ENCODE data around the gene CTTN. TPM values are rescaled to one million over a fixed set of nuclear protein-coding genes. Genes with fewer than 3 reads are reported as not detected.

The CTTN gene
- total RNA-seq, 1 donor from 2014 or later: 239 TPM

GRCh38 chr11:70419307-70420007 is 21.1 kb downstream of the CTTN start:
- Mint-ChIP-seq H3K9me3 (ENCODE audit: low read depth) (no peaks in the 10 kb centered on the region), H3K27ac (no peak overlapping the region), H3K4me1 (ENCODE audit: low read depth) (no peaks in the 10 kb centered on the region), H3K4me3 (ENCODE audit: low read depth) (no peak overlapping the region), H3K27me3 (no peaks in the 10 kb centered on the region), H3K36me3 (ENCODE audit: insufficient read depth) (peaks cover 30% of the 10 kb centered on the region)
- DNase-seq (ENCODE audit: low spot score, unreplicated experiment): no peak
- TF ChIP-seq, protein P1, sequence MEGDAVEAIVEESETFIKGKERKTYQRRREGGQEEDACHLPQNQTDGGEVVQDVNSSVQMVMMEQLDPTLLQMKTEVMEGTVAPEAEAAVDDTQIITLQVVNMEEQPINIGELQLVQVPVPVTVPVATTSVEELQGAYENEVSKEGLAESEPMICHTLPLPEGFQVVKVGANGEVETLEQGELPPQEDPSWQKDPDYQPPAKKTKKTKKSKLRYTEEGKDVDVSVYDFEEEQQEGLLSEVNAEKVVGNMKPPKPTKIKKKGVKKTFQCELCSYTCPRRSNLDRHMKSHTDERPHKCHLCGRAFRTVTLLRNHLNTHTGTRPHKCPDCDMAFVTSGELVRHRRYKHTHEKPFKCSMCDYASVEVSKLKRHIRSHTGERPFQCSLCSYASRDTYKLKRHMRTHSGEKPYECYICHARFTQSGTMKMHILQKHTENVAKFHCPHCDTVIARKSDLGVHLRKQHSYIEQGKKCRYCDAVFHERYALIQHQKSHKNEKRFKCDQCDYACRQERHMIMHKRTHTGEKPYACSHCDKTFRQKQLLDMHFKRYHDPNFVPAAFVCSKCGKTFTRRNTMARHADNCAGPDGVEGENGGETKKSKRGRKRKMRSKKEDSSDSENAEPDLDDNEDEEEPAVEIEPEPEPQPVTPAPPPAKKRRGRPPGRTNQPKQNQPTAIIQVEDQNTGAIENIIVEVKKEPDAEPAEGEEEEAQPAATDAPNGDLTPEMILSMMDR (IDR thresholded peaks at IDR 0.05; ENCODE audit: unreplicated experiment): no peak

DNA sequence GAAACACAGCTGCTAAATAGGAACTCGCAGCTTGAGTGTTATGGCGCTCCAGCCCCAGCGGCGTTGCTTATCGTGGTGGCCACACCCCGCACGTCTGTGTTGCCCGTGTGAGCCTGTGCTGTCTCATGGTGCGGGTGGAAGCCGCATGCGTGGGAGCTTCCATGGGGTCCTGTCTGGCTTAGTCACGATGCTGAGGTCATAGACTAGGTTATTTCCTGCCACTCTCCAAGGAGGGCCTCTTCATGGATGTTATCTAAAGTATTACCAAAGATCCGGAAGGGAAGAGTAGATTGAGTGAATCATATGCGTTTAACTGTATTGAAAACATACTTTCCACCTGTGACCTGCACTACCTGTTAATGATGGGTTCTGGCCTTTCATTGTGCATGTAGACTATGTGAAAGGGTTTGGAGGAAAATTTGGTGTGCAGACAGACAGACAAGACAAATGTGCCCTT is 21.7 kb downstream of the CTTN start:
- no peak overlapping the region for H3K4me3 Mint-ChIP-seq (ENCODE audit: low read depth)
- H3K4me1 Mint-ChIP-seq (ENCODE audit: low read depth): no peaks in the 10 kb centered on the region
- no peak overlapping the region for H3K27ac Mint-ChIP-seq
- TF ChIP-seq, protein P1 (IDR thresholded peaks at IDR 0.05; ENCODE audit: unreplicated experiment): no peak
- H3K36me3 Mint-ChIP-seq (ENCODE audit: insufficient read depth): peaks cover 28% of the 10 kb centered on the region
- H3K9me3 Mint-ChIP-seq (ENCODE audit: low read depth): no peaks in the 10 kb centered on the region
- H3K27me3 Mint-ChIP-seq: no peaks in the 10 kb centered on the region
- DNase-seq (ENCODE audit: low spot score, unreplicated experiment): no peak

DNA sequence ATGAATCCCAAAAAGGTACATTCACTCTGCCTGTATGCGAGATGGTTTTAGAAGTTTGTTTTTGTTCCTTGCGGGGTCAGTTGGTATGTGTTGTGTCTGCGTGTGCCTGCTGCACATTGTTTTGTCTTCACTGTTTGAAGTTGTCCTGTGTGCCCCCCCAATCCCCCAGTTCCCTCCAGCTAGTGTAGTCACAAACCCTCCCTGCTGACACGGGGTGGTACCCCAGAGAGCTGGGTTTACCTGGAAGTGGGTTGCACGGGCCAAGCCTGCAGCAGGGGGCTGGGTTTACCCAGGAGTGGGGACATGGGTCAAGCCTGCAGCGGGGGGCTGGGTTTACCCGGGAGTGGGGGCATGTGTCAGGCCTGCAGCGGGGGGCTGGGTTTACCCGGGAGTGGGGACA is 22.2 kb downstream of the CTTN start:
- Mint-ChIP-seq H3K4me3 (ENCODE audit: low read depth) (no peak overlapping the region), H3K27ac (no peak overlapping the region), H3K27me3 (no peaks in the 10 kb centered on the region), H3K4me1 (ENCODE audit: low read depth) (no peaks in the 10 kb centered on the region), H3K36me3 (ENCODE audit: insufficient read depth) (peaks cover 27% of the 10 kb centered on the region), H3K9me3 (ENCODE audit: low read depth) (no peaks in the 10 kb centered on the region)
- DNase-seq (ENCODE audit: low spot score, unreplicated experiment): no peak
- TF ChIP-seq, protein P1 (IDR thresholded peaks at IDR 0.05; ENCODE audit: unreplicated experiment): no peak

DNA sequence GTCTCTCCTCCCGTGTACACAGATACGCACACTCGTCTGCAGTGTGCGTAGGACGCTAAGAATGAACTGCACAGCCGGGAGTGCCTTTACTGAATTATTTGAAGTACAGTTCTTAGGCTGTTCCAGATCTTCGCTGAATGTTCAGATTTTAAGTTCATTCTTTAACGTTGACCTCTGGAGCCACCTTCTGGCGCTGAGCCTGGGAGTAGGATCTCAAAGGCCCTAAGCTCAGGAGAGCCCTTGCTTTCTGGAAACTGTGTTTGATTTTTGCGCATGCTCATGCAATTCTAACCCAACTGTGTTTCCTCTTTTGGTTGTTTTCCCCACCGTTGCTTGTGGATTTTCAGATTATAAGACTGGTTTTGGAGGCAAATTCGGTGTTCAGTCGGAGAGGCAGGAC is 22.8 kb downstream of the CTTN start:
- no peak overlapping the region for H3K4me3 Mint-ChIP-seq (ENCODE audit: low read depth)
- H3K9me3 Mint-ChIP-seq (ENCODE audit: low read depth): no peaks in the 10 kb centered on the region
- no peak for DNase-seq (ENCODE audit: low spot score, unreplicated experiment)
- peaks cover 28% of the 10 kb centered on the region for H3K36me3 Mint-ChIP-seq (ENCODE audit: insufficient read depth)
- no peak overlapping the region for H3K27ac Mint-ChIP-seq
- TF ChIP-seq, protein P1 (IDR thresholded peaks at IDR 0.05; ENCODE audit: unreplicated experiment): no peak
- H3K4me1 Mint-ChIP-seq (ENCODE audit: low read depth): no peaks in the 10 kb centered on the region
- H3K27me3 Mint-ChIP-seq: no peaks in the 10 kb centered on the region

DNA sequence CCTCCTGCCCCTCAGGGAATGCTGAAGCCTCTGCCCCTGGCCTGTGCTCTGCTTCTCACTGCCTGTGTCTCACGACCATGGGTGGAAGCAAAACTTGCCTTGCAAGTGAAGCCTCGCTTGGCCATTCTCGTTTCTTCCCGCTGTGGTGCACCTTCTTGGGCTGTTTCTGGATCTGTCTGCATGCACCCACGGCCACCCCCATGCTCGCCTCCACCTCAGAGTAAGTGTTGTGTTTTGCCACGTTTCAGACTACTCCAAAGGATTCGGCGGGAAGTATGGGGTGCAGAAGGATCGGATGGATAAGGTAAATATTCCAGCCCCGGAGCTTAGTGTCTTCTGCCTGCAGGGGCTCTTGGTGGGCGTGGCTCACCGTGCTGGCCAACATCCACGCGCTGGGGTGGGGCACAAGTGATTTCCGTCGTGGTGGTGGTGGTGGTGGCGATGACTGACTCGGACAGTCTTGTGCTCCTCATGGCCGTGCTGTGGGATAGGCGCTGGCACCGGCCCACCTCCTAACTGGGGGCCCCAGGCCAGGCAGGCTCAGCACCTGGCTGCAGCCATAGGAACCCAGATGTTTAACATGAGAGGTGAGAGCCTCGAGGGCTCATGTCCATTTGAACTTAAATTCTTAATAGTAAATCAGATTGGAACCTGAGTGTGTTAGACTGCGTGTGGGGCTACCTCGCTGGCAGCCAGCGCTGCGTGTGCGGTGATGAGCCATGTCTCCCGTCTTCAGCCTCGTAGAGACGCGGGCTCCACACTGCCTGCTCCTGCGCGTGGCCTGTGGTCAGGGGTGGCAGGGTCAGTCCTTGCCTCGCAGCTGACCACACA is 24.6 kb downstream of the CTTN start:
- Mint-ChIP-seq H3K27ac (no peak overlapping the region), H3K9me3 (ENCODE audit: low read depth) (no peaks in the 10 kb centered on the region), H3K27me3 (no peaks in the 10 kb centered on the region), H3K4me3 (ENCODE audit: low read depth) (no peak overlapping the region), H3K4me1 (ENCODE audit: low read depth) (no peaks in the 10 kb centered on the region), H3K36me3 (ENCODE audit: insufficient read depth) (peaks cover 28% of the 10 kb centered on the region)
- no peak for DNase-seq (ENCODE audit: low spot score, unreplicated experiment)
- TF ChIP-seq, protein P1 (IDR thresholded peaks at IDR 0.05; ENCODE audit: unreplicated experiment): no peak

All from progenitor cell of endocrine pancreas (in vitro differentiated cells).